ENCODE measurements around the gene HMCN2.

DNA sequence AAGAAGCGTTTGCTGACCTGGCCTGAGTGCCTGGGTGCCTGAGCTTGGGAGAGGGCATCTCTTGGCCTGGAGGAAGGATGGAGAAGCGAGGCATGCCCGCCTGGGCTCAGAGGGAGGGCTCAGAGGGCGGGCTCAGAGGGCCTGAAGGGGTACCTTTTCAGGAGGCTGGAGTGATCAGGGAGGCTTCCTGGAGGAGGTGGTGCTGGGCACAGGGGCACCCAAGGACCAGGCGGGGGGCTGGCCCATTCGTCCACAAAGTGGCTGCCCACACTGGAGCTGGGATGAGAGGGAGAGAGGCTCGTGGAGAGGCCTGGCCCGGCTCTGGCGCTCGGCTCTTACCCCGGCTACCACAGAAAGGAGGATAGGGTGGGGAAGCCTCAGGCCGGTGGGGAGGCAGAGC lies 212.0 kb downstream of the HMCN2 start:
- no peak for TF ChIP-seq POLR2A (IDR thresholded peaks at IDR 0.05)
- TF ChIP-seq, protein P1, sequence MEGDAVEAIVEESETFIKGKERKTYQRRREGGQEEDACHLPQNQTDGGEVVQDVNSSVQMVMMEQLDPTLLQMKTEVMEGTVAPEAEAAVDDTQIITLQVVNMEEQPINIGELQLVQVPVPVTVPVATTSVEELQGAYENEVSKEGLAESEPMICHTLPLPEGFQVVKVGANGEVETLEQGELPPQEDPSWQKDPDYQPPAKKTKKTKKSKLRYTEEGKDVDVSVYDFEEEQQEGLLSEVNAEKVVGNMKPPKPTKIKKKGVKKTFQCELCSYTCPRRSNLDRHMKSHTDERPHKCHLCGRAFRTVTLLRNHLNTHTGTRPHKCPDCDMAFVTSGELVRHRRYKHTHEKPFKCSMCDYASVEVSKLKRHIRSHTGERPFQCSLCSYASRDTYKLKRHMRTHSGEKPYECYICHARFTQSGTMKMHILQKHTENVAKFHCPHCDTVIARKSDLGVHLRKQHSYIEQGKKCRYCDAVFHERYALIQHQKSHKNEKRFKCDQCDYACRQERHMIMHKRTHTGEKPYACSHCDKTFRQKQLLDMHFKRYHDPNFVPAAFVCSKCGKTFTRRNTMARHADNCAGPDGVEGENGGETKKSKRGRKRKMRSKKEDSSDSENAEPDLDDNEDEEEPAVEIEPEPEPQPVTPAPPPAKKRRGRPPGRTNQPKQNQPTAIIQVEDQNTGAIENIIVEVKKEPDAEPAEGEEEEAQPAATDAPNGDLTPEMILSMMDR (IDR thresholded peaks at IDR 0.05), result no peak
- no peak for TF ChIP-seq EP300 (IDR thresholded peaks at IDR 0.05)
- no peak for TF ChIP-seq POLR2AphosphoS5 (IDR thresholded peaks at IDR 0.05)

Data from stomach (tissue), 4 donors.